HG03066 (cell line): ENCODE results near the gene SMYD3.
"Not testable (repeated sequence)": the region's sequence is repeated elsewhere in the genome, so short reads cannot be mapped to it uniquely, and the experiment has no call there.

Experiments used
- ATAC-seq: cut with Tn5 transposase; IDR thresholded peaks from one replicate; pipeline ENCODE4 v1.9.1; 2021; ENCODE audit warnings: low read depth; ENCODE audit not compliant: unreplicated experiment

The SMYD3 gene

GRCh38 chr1:246052603-246053002 lies 454.5 kb downstream of the SMYD3 start:
- ATAC-seq = no peak

GRCh38 chr1:246051909-246052518 lies 455.1 kb downstream of the SMYD3 start:
- ATAC-seq = no peak

GRCh38 chr1:246048693-246049092 lies 458.4 kb downstream of the SMYD3 start:
- ATAC-seq = no peak

- ATAC-seq = no peak
Measured at GRCh38 chr1:246043556-246043955, 463.5 kb downstream of the SMYD3 start.

GRCh38 chr1:246041360-246041759 lies 465.7 kb downstream of the SMYD3 start:
- no peak for ATAC-seq

- ATAC-seq = no peak
Measured at GRCh38 chr1:246040200-246040890, 466.7 kb downstream of the SMYD3 start.

GRCh38 chr1:246039584-246039983 lies 467.5 kb downstream of the SMYD3 start:
- ATAC-seq = no peak

GRCh38 chr1:246037832-246038231 lies 469.2 kb downstream of the SMYD3 start:
- no peak for ATAC-seq

- no peak for ATAC-seq
Measured at GRCh38 chr1:246036175-246036574, 470.9 kb downstream of the SMYD3 start.

GRCh38 chr1:246035060-246035541 lies 472.0 kb downstream of the SMYD3 start:
- ATAC-seq = no peak

- ATAC-seq = no peak
Measured at GRCh38 chr1:246034630-246035029, 472.4 kb downstream of the SMYD3 start.

GRCh38 chr1:246032984-246033383 lies 474.1 kb downstream of the SMYD3 start:
- no peak for ATAC-seq

GRCh38 chr1:246032031-246032551 lies 475.0 kb downstream of the SMYD3 start:
- ATAC-seq = no peak

- no peak for ATAC-seq
Measured at GRCh38 chr1:246029616-246030015, 477.5 kb downstream of the SMYD3 start.

GRCh38 chr1:246024118-246024517 lies 483.0 kb downstream of the SMYD3 start:
- not testable (repeated sequence) for ATAC-seq

GRCh38 chr1:246020211-246020954 lies 486.7 kb downstream of the SMYD3 start:
- no peak for ATAC-seq

- ATAC-seq = no peak
Measured at GRCh38 chr1:246018146-246018545, 488.9 kb downstream of the SMYD3 start.

- no peak for ATAC-seq
Measured at GRCh38 chr1:246012341-246012740, 494.7 kb downstream of the SMYD3 start.

- ATAC-seq = no peak
Measured at GRCh38 chr1:246010386-246010785, 496.7 kb downstream of the SMYD3 start.

GRCh38 chr1:246008363-246008831 lies 498.7 kb downstream of the SMYD3 start:
- no peak for ATAC-seq

GRCh38 chr1:246005067-246005466 lies 502.0 kb downstream of the SMYD3 start:
- no peak for ATAC-seq
